ENCODE results near the gene ZBTB20. TPM values are rescaled to one million over a fixed set of nuclear protein-coding genes. Genes with fewer than 3 reads are reported as not detected.

Gene ZBTB20
- total RNA-seq, 1 experiment from 2014 or later: 26.5 TPM

DNA sequence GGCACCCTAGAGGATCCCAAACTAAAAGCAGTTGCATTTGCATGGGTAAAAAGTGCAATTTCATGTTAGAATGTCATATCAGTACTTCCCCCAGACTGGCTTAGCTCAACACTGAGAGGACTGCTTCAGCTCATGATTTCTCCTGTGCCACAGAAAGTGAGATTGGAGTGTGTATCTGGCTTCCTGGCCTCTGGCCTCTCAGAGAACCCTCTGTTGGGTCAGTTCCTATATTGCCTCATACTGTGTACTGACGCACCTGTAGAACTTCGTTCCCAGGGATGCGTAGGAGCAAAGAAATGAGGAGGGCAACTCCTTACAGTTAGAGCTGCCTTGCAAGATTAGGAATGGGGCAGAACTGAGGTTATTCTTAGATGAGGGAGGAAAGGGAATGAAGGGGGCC lies 512.5 kb downstream of the ZBTB20 start:
- ChIA-PET CTCF (interaction anchor here (0.6 kb wide), 1 partner anchor 301 kb away, joined by 3 read pairs; no protein-coding TSS in a partner anchor), POLR2A (ENCODE audit: unreplicated experiment) (no interaction called here)
- Histone ChIP-seq H3K27ac (no peak overlapping the region), H4K20me1 (ENCODE audit: insufficient read depth) (no peaks in the 10 kb centered on the region), H3K9me2 (ENCODE audit: insufficient read depth) (no peaks in the 10 kb centered on the region), H2AFZ (no peak overlapping the region), H3K36me3 (ENCODE audit: low read depth) (no peaks in the 10 kb centered on the region), H3K4me2 (no peak overlapping the region), H3K9me3 (ENCODE audit: insufficient read depth, low read depth) (no peaks in the 10 kb centered on the region), H3K4me3 (no peak overlapping the region), H3F3A (ENCODE audit: insufficient read depth, low read depth) (no peaks in the 10 kb centered on the region), H3K27me3 (ENCODE audit: insufficient read depth, low read depth) (no peaks in the 10 kb centered on the region), H3K79me2 (ENCODE audit: low read depth) (no peaks in the 10 kb centered on the region), H3K4me1 (replicated peaks; ENCODE audit: insufficient read depth) (no peaks in the 10 kb centered on the region)
- no TSS peak for BruUV-seq (replicated peaks)
- no peak for DNase-seq
- intact Hi-C loops (cut with micrococcal nuclease; ENCODE audit: unreplicated experiment): no loop called here
- TF ChIP-seq, protein P1, sequence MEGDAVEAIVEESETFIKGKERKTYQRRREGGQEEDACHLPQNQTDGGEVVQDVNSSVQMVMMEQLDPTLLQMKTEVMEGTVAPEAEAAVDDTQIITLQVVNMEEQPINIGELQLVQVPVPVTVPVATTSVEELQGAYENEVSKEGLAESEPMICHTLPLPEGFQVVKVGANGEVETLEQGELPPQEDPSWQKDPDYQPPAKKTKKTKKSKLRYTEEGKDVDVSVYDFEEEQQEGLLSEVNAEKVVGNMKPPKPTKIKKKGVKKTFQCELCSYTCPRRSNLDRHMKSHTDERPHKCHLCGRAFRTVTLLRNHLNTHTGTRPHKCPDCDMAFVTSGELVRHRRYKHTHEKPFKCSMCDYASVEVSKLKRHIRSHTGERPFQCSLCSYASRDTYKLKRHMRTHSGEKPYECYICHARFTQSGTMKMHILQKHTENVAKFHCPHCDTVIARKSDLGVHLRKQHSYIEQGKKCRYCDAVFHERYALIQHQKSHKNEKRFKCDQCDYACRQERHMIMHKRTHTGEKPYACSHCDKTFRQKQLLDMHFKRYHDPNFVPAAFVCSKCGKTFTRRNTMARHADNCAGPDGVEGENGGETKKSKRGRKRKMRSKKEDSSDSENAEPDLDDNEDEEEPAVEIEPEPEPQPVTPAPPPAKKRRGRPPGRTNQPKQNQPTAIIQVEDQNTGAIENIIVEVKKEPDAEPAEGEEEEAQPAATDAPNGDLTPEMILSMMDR (conservative IDR thresholded peaks at IDR 0.05): no peak
- no peak for TF ChIP-seq EZH2 (IDR thresholded peaks at IDR 0.05; ENCODE audit: low read depth)

DNA sequence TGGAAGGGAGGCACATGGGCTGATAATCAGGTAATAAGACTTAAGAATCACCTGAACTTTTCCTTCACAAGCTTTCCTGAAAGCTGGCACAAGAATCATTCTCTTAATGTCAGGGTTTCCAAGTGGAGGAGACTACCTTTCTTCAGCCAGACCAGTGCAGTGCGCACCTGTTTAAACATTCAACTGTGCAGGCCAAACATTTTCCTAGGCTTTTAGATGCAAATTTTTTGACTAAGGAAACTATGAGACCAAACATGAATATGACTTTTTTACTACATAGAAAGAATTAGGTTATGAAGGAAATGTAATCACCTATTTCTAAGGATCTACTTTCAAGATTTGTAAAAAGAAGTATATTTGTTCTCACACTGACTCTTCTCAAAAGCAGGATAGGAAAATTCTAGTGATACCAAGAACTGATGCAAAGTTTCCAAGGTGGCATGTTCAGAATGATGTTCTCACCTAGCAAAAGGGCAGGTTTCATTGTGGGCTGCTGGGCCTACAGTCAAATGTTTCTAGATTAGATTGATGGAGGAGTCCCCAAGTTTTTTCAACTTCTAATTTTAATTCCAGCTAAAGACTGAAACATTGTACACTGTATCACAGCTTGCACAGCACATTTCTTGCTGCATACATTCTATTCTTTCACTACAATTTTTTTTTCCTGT lies 514.2 kb downstream of the ZBTB20 start:
- BruUV-seq (replicated peaks): no TSS peak
- Histone ChIP-seq H3K79me2 (ENCODE audit: low read depth) (no peaks in the 10 kb centered on the region), H3K9me3 (ENCODE audit: insufficient read depth, low read depth) (no peaks in the 10 kb centered on the region), H3K4me1 (replicated peaks; ENCODE audit: insufficient read depth) (no peaks in the 10 kb centered on the region), H3K27me3 (ENCODE audit: insufficient read depth, low read depth) (no peaks in the 10 kb centered on the region), H2AFZ (no peak overlapping the region), H3K36me3 (ENCODE audit: low read depth) (no peaks in the 10 kb centered on the region), H3K9me2 (ENCODE audit: insufficient read depth) (peaks cover 3% of the 10 kb centered on the region; the same call in 1 of the 2 replicates), H3K4me3 (no peak overlapping the region), H3K27ac (no peak overlapping the region), H3F3A (ENCODE audit: insufficient read depth, low read depth) (no peaks in the 10 kb centered on the region), H4K20me1 (ENCODE audit: insufficient read depth) (no peaks in the 10 kb centered on the region), H3K4me2 (no peak overlapping the region)
- no peak for DNase-seq
- TF ChIP-seq, protein P1 (conservative IDR thresholded peaks at IDR 0.05): no peak
- TF ChIP-seq EZH2 (IDR thresholded peaks at IDR 0.05; ENCODE audit: low read depth): no peak
- POLR2A ChIA-PET (ENCODE audit: unreplicated experiment): no interaction called here
- intact Hi-C loops (cut with micrococcal nuclease; ENCODE audit: unreplicated experiment): no loop called here
- CTCF ChIA-PET: no interaction called here

DNA sequence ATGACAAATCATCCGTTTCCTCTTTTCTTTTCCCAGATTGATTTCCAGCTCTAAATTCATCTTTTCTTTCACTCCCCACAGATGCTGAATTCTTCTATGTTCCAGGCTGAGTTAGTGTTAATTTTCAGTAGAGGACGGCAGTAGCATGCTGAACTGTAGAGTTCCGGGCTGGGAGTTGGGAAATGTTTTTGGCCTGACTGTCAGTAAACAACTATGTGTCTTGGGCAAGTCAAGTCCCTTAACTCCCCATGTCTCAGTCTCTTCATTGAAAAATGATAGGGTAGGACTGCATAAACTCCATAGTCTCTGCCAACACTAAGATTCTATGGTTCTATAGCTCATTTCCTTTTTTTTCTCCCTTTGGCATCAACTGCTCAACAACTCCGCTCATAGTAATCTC lies 519.3 kb downstream of the ZBTB20 start:
- CTCF ChIA-PET: no interaction called here

More for the DNA sequence above, 519.3 kb downstream of the ZBTB20 start:
- Histone ChIP-seq H3K9me2 (ENCODE audit: insufficient read depth) (peaks cover 3% of the 10 kb centered on the region; the same call in 1 of the 2 replicates), H3K4me1 (replicated peaks; ENCODE audit: insufficient read depth) (peaks cover 25% of the 10 kb centered on the region), H2AFZ (no peak overlapping the region), H3K36me3 (ENCODE audit: low read depth) (no peaks in the 10 kb centered on the region), H3K4me3 (no peak overlapping the region), H3K27me3 (ENCODE audit: insufficient read depth, low read depth) (no peaks in the 10 kb centered on the region), H4K20me1 (ENCODE audit: insufficient read depth) (no peaks in the 10 kb centered on the region), H3K4me2 (no peak overlapping the region), H3K27ac (no peak overlapping the region), H3F3A (ENCODE audit: insufficient read depth, low read depth) (peaks cover 4% of the 10 kb centered on the region; the same call in 1 of the 2 replicates), H3K79me2 (ENCODE audit: low read depth) (peaks cover 18% of the 10 kb centered on the region), H3K9me3 (ENCODE audit: insufficient read depth, low read depth) (no peaks in the 10 kb centered on the region)
- intact Hi-C loops (cut with micrococcal nuclease; ENCODE audit: unreplicated experiment): loop anchor here (10.0 kb wide), 1 partner anchor 1157 kb away; no protein-coding TSS in a partner anchor
- no peak for DNase-seq
- no TSS peak for BruUV-seq (replicated peaks)
- TF ChIP-seq EZH2 (IDR thresholded peaks at IDR 0.05; ENCODE audit: low read depth): no peak
- TF ChIP-seq, protein P1 (conservative IDR thresholded peaks at IDR 0.05): no peak
- POLR2A ChIA-PET (ENCODE audit: unreplicated experiment): no interaction called here

All from PC-9 (cell line).